Smooth muscle cell of the umbilical artery (primary cell): Measurements from ENCODE around the gene E2F1. TPM values are rescaled to one million over a fixed set of nuclear protein-coding genes. Genes with fewer than 3 reads are reported as not detected.

Source experiments
- total RNA-seq: library from RNA; depleted of rRNA; stranded (reverse); fragments of >200 nt; gene quantifications from 2 replicates; pipeline ENCODE4 v1.2.3, GENCODE V29; 2014

E2F1 gene, protein sequence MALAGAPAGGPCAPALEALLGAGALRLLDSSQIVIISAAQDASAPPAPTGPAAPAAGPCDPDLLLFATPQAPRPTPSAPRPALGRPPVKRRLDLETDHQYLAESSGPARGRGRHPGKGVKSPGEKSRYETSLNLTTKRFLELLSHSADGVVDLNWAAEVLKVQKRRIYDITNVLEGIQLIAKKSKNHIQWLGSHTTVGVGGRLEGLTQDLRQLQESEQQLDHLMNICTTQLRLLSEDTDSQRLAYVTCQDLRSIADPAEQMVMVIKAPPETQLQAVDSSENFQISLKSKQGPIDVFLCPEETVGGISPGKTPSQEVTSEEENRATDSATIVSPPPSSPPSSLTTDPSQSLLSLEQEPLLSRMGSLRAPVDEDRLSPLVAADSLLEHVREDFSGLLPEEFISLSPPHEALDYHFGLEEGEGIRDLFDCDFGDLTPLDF
- total RNA-seq = 1.8 and 8.1 TPM in 2 replicates

DNA sequence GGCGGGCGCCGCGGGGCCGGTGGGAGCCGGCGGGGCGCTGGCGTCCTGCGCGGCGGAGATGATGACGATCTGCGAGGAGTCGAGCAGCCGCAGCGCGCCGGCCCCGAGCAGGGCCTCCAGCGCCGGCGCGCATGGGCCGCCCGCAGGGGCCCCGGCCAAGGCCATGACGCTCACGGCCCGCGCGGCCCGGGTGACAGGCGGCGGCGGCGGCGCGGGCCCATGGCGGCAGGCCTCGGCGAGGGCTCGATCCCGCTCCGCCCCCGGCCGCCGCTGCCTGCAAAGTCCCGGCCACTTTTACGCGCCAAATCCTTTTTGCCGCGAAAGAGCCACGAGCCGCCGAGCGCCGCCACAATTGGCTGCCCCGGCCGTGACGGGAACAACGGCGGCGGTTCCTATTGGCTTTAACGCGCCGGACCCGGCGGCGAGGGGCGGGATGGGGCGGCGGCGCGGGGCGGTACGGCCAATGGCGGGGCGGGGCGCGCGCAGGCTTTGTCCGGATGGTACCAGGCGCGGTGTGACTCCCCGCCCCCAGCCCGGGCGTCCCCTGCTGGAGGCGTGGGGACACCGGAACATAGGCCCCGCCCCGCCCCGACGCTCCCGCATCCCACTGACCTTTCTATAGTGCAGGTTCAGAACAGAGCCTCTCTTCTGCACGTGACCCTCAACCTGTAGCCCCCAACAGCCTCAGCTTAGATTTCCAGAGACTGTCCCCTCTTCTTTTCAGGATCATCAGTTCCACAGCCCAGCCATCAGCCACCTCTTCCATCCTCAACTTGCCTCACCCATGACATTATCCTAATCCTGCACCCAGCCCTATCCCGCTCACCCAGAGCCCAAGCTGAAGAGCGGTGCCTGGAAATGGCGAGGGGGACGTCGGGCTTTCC is at the start of gene E2F1:
TSS of gene E2F1 (minus strand) at position 286 of the 884 bp plus-strand sequence. CDS start at position 165, 121 bp downstream.

DNA sequence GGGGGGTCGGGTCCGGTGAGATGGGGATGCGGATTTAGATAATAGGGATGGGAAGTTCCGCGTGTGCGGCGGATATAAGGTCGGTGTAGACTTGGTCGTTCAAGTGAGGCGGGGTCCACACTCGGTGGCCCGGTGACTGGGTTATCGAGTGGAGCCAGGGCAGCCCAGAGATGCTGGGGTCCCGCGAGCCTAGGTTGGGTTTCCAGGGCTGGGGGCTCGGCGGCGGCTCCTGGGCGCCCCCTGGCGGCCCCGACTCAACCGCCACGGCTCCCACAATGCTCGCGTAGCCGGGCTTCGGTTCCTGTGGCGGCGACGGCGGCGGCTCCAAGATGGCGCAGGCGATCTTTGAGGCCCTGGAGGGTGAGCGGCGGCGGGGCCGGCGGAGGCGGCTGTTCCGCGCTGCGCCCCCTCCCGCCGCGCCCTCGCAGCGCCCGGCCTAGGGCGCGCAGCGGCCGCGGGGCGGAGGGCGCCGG is 45.5 kb upstream of the E2F1 start, which contains the start of gene ZNF341:
TSS of gene ZNF341 (plus strand) at position 304 of the 473 bp plus-strand sequence. CDS start at position 330, 26 bp downstream.

DNA sequence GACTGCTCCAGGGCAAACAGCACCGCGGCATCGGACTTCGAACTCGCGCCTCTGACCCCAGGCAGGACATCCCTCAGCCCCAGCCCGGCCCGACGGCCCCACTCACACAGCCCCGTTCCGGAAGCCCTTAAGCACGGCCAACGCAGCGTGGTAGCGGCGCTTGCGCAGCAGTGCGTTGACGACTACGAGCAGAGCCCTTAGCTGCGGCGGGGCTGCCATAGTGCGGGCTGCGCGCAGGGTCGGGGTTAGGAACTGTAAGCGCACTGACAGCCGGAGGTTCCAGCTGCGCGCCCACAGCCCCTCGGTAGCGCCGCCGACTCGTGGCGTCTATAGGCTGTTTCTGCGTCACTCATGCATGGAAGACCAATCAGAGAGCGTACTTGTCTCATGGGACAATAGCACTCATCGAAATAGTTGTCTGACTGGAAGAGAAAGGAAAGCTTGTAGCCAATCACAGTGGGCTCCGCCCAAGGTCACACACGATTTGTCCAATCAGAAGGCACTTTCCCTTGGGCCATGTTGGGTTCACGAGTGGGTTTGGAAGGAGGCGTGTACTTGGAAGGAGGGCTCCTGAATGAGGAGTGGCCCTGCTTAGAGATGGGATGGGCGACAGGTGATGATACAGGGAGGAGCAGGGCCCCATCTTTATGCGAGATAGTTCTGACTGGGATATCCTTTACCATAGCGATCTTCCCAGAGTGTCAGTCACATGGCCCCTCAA is 34.0 kb upstream of the E2F1 start, which contains the start of gene PXMP4:
TSS of gene PXMP4 (minus strand) at position 322 of the 721 bp plus-strand sequence. CDS start at position 219, 103 bp downstream.

DNA sequence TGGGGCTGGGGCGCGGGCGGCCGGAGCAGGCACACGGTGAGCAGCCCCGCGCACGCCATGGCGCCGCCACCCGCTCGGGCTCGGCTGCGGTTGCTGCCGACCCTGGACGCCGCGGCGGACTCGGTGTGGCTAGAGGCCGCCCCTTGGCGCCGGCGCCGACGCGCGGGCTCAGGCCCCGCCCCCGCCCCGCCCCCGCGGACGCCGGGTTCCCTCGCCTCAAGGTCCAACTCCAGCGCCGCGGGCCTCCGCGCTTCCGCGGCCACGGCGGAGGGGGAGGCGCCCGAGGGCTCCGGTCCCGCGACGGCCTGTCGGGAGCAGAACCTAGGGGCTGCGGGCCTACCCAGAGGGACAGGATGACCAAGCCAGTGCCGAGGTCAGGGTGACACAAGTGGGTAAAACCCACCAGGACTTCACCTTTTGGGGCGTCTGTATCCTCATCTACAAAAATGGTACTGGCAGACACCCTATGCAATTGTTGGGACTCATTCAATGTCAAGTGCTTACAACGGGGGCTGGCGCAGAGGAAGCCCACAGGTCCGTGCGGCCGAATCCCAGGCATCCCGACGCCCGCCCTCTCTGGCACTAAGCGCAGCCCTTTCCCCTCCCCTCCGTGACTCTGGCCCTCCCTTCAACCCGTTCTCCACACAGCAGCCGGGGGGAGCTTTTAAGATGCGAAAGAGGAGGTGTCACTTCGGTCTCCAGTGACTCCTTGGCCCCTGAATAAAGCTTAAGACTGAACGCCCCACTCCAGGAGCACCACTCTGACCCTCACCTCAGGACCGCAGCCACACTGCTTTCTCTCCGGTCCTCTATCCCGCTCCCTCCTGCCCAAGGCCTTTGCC is 11.7 kb downstream of the E2F1 start, which contains the start of gene NECAB3:
TSS of gene NECAB3 (minus strand) at position 135 of the 842 bp plus-strand sequence. CDS start at position 59, 76 bp downstream.

DNA sequence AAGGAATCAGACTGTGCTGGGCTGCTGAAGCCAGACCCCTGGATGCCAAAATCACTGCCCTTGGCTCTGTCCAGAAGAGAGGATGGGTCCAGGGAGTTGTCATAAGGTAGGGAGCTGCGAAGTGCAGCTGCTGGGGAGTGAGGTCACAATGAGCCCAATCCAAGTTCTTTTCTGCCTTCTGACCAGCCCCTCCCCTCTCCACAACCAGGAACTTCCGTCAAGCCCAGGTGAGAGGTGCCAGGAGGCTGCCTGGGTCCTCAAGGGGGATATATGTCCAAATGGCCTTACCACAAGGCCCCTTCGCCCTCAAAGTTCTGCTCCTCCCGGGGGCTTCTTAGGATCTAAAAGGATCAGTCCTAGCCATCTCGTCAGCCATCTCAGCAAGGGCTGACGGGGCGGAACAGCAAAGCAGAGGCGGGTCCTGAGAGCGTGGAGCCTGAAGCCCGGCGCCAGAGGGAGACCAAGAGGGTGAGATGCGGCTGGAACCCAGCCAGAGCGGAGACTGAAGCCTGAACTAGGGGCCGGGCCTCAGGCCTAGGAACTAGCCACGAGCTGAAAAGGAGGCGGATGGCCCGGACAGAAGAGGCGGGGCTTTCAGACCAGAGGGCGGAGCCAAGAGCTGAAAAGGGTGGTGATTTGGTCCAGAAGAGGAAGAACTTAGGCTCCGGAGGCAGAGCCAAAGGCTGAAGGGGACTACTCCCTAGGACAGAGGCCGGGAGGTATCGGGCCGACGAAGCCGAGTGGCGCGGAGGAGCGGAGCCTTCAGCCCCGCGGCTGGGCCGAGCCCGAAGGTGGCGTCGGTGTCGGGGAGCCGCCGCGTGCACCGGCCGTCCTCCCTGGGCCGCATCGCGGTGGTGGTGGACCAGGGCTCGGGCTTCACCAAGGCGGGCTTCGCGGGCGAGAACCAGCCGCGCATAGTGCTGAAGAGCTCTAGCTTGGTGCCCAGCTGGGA is 19.6 kb downstream of the E2F1 start, which contains the start of gene ACTL10:
TSS of gene ACTL10 (plus strand) at position 651 of the 952 bp plus-strand sequence. CDS start 555 bp downstream, outside the sequence.

DNA sequence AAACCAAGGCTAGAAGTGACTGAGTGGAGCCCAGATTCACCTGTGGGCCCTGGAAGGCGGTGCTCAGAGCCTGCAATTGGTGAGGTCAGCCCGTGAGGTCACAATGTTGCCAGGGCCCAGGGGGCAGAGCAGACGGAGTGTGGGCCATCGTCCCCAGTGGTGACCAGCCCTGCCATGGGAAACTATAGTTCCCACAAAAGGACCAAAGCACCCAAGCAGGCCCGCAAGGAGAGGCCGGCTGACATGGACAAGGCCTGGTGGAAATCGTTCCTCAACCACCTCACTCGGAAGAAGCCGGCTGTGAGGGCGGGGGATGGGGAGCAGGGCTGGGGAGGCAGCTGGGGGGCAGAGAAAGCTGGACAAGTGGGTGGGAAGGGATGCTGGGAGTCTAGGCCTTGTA is 24.0 kb downstream of the E2F1 start, which contains the start of gene C20orf144:
TSS of gene C20orf144 (plus strand) at position 156 of the 400 bp plus-strand sequence. CDS start at position 175, 19 bp downstream.

Other genes with a start within 250 kb of the E2F1 start
- 10.9 and 18.1 TPM in 2 replicates for gene SNTA1, start 242.6 kb downstream of the E2F1 start, total RNA-seq
- gene CBFA2T2, start 196.3 kb downstream of the E2F1 start, total RNA-seq = 6.2 and 6.5 TPM in 2 replicates
- gene C20orf144, start 24.1 kb downstream of the E2F1 start, total RNA-seq = 0.05 and 0.30 TPM in 2 replicates
- 2.7 and 3.0 TPM in 2 replicates for gene ACTL10, start 19.4 kb downstream of the E2F1 start, total RNA-seq
- 30.9 and 31.1 TPM in 2 replicates for gene NECAB3, start 12.0 kb downstream of the E2F1 start, total RNA-seq
- gene PXMP4, start 33.9 kb upstream of the E2F1 start, total RNA-seq = 3.0 and 3.2 TPM in 2 replicates
- gene ZNF341, start 45.6 kb upstream of the E2F1 start, total RNA-seq = 0.59 and 1.6 TPM in 2 replicates
- gene CHMP4B, start 125.0 kb upstream of the E2F1 start, total RNA-seq = 37.4 and 42.7 TPM in 2 replicates